ENCODE measurements around the gene OR7C2.
"Not testable (repeated sequence)": the region's sequence is repeated elsewhere in the genome, so short reads cannot be mapped to it uniquely, and the experiment has no call there.

OR7C2 gene

GRCh38 chr19:14941189-14941588 lies at the start of gene OR7C2:
OR7C2 (plus strand) TSS chr19:14941489; CDS start chr19:14941489, 0 bp downstream.
- DNase-seq, result no peak

DNA sequence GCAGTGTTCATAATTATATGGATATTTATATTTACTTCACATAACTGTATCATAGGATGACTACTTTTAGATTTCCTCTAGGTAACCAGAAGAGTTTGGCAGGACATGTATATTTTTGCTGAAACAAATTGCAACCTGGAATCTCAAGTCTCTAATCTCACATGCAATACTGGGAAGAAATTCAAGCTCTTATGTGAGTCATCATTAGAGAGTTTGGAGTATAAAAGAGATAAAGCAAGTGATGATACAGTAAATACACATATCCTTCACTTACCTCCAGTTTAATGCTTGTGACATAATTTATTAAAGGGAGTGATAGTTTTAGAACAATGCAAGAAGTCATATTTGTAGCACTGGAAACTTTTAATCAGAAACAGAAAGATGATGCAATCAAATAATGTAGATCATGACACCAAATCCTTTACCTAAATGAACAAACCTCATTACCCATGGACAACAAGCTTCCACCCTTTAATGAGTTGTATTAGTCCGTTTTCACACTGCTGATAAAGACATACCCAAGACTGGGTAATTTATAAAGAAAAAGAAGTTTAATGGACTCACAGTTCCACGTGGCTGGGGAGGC lies 39.5 kb upstream of the OR7C2 start:
- no peak for DNase-seq

DNA sequence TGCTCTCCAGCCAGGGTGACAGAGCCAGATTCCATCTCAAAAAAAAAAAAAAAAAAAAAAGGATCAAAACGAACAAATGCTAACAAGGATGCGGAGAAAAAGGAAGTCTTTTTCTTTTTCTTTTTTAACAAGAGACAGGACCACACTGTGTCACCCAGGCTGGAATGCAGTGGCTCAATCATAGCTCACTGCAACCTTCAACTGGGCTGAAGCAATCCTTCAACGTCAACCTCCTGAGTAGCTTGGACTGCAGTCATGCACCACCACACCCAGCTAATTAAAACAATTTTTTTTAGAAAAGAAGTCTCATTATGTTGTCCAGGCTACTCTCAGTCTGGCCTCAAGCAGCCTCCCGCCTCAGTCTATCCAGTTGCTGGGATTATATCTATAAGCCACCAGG lies 34.6 kb upstream of the OR7C2 start:
- no peak for DNase-seq

- no peak for DNase-seq
Observed at GRCh38 chr19:14915116-14915515, 26.2 kb upstream of the OR7C2 start.

DNA sequence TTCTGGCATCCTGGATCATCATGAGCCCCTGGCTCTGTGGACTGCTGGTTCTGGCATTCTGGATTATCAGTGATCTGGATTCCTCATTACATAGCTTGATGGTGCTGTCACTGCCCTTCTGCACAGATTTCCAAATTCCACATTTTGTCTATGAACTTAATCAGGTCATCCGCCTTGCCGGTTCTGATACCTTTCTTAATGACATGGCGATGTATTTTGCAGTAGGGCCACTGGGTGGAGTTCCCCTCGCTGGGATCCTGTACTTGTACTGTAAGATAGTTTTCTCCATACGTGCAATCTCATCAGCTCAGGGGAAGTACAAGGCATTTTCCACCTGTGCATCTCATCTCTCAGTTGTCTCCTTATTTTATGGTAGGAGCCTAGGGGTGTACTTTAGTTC lies 24.4 kb upstream of the OR7C2 start:
- no peak for DNase-seq

GRCh38 chr19:14933506-14933905 lies 7.8 kb upstream of the OR7C2 start:
- DNase-seq, result no peak

DNA sequence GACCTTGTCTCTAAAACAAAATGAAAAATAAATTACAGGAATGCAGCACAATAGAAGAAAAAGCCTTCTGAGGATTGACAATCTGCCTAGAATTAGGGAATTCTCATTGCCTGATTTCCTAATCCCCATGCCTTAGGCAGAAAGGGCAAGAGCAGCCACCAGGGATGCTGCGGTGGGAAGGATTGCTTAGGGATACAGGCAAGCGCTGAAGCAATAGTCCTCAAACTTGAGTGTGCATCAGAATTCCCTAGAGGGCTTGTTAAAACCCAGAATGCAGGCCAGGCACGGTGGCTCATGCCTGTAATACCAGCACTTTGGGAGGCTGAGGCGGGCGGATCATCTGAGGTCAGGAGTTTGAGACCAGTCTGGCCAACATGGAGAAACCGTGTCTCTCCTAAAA lies 1.0 kb upstream of the OR7C2 start:
- no peak for DNase-seq

DNA sequence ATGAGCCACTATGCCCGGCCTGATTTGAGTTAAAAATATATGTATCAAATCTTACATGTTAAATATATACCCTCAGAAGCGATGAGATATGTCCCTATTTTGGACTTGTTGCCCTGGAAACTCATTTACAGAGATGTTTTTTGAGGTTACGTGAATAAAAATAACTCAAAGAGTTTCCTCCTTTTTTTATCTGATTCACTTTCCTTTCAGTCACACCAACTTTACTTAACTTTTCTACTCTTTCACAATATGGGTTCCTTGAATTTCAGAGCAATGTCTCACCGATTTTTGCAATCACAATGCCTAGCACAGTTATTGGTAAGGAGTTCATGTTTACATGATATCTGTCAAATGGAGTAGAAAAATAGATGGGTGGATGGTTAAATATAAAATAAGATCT lies 2.3 kb downstream of the OR7C2 start:
- no peak for DNase-seq

DNA sequence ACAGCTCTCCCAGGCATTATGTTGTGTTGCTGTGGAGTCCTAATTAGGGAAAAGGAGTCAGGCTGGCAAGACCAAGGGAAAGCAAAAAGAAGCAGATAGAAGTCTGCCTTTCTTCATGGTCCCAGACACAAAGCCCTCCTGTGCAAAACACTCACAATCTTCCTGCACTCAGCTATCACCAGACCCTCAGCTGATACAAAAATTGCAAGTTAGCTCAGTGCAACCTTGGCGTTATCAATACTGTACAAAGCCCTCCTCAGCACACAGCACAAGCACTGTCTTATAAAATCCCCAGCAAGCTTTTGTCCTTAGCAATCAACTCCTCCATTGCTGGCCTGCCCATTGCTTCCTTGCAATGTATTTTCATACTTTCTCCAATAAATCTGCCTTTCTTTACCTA lies 3.2 kb downstream of the OR7C2 start:
- DNase-seq, result no peak

GRCh38 chr19:14949413-14949812 lies 8.1 kb downstream of the OR7C2 start:
- not testable (repeated sequence) for DNase-seq

DNA sequence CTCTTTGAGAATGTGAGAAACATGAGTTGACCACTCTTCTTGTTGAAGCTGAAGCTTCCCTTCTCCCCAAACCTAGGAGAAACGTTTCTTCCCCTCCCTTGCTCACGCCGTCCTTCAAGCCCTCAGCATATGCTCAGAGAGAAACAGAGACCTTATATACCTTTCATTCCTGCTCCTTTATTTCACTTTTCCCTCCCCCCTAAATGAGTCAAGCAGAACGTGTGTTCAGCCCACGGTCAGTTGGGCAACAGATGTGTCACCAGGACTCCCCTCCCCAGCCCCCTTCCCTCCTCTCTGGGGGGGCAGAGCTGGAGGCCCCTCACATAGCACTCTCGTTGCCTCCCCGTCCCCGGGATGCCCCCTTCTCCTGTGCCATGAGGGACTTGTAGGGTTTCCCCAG lies 8.6 kb downstream of the OR7C2 start:
- no peak for DNase-seq

- DNase-seq, result no peak
Observed at GRCh38 chr19:14950421-14950820, 9.1 kb downstream of the OR7C2 start.

GRCh38 chr19:14952767-14953166 lies 11.5 kb downstream of the OR7C2 start:
- no peak for DNase-seq

GRCh38 chr19:14954071-14954655 lies 12.9 kb downstream of the OR7C2 start:
- no peak for DNase-seq

- no peak for DNase-seq
Observed at GRCh38 chr19:14957464-14957863, 16.2 kb downstream of the OR7C2 start.

- DNase-seq, result no peak
Observed at GRCh38 chr19:14959263-14959662, 18.0 kb downstream of the OR7C2 start.

GRCh38 chr19:14961956-14962685 lies 20.8 kb downstream of the OR7C2 start:
- no peak for DNase-seq

- DNase-seq, result no peak
Observed at GRCh38 chr19:14968247-14968646, 27.0 kb downstream of the OR7C2 start.

DNA sequence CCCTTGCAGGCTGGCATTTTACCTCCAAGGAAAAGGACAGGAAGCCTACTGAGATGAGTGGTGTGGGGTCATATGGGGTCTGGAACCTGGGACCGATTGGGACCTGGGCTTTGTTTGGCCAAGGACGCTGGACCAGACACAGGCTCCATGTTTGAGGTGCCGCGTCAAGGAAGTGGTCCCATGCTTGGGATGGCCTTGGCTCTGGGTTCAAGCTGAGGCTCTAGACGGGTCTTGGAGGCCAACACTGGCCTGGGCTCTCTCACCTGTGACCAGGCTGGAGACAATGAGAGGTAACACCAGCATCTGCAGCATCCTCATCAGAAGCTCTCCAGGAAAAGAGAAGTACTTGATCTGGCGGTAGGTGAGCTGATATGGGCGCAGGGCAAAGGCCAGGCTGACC lies 30.2 kb downstream of the OR7C2 start:
- DNase-seq, result no peak

DNA sequence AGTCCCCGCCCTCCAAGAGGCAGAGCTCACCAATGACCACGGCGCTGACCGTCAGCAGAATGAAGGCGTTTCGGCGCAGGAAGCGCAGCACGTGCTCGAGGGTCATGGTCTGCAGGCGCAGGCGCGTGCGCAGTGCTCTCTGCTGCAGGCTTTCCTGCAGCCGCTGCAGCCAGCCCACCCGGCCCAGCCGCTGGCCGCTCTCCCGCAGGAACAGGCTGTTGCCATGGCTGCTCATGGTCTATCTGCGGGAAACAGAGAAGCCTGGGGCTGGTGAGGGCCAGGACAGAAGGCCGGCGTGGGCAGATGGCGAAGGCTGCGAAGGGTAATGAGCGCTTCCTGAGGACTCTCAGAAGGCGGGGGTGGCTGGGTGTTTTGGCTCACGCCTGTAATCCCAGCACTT lies 31.4 kb downstream of the OR7C2 start:
- DNase-seq, result no peak

DNA sequence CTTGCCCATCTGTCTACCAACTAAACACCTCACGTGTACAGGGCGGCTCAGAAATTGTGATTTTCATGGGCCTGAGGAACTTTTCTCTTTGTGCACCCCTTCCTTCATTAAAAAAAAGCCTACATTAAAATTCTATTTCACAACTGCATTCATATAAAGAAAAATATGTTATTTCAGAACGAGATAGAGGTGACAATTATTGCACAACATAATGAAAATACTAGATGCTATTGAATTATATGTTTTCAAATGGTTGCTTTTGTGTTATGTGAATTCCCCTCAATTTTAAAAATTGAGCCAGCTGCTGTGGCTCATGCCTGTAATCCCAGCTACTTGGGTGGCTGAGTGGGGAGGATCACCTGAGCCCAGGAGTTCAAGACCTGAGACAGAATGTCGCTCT lies 33.2 kb downstream of the OR7C2 start:
- DNase-seq, result no peak

DNA sequence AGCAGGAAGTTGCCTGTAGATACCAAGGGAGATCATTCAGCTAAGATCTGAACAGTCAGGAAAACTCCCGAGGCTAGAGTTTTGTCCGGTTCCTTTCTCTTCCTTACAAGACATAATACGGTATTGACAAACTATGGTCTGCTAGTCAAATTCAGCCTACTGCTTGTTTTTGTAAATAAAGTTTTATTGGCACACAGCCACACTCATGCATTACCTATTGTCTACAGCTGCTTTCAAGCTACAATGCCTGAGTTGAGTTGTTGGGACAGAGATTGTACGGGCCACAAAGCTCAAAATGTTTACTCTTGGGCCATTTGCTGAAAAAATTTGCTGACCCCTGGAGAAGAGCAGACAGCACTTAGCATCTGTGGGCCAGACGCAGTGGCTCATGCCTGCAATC lies 35.8 kb downstream of the OR7C2 start:
- DNase-seq, result no peak

GRCh38 chr19:14978161-14978776 lies 37.0 kb downstream of the OR7C2 start:
- DNase-seq, result peak; percentile 12
